ENCODE measurements around the gene SNRPD3.
"Not testable (repeated sequence)": the region's sequence is repeated elsewhere in the genome, so short reads cannot be mapped to it uniquely, and the experiment has no call there.

SNRPD3 gene

GRCh38 chr22:24535348-24535747 lies 20.5 kb upstream of the SNRPD3 start:
- DNase-seq: no peak

DNA sequence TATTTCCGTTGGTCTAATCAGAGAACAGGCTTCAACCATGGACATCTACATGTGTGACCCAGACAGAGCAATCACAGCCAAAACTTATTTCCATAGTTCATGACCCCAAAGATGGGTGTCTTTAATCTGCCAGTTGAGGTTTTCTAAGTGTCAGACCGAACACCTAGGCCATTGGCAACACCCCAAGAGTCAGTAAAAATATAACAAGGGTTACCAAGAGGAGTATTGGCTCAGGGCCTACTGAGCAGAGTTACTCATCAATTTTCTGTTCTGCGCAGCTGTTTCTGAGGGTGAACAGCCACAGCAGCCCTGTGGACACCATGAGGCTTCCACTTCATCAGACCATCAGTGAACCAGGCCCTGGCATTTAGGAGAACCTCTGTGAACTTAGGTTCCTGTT lies 19.7 kb upstream of the SNRPD3 start:
- DNase-seq: no peak

DNA sequence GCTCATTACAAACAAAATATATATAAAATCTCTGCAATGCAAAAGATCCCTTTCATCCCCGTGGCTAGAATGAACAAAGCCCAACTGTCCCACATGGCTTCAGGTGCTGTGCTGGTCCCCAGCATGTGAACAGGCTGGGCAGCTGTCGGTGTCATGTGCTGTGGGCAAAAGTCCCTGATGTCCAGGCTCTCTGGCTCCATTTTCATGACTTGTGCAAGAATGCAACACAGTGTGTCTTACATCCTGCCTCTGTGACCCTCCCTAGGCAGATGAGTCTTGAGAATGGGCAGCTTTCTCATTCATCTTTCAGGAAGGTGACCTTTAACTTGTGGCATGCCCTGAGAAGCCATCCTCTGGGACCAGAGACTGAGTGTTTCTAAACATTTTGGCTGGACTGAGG lies 15.3 kb upstream of the SNRPD3 start:
- DNase-seq: no peak

DNA sequence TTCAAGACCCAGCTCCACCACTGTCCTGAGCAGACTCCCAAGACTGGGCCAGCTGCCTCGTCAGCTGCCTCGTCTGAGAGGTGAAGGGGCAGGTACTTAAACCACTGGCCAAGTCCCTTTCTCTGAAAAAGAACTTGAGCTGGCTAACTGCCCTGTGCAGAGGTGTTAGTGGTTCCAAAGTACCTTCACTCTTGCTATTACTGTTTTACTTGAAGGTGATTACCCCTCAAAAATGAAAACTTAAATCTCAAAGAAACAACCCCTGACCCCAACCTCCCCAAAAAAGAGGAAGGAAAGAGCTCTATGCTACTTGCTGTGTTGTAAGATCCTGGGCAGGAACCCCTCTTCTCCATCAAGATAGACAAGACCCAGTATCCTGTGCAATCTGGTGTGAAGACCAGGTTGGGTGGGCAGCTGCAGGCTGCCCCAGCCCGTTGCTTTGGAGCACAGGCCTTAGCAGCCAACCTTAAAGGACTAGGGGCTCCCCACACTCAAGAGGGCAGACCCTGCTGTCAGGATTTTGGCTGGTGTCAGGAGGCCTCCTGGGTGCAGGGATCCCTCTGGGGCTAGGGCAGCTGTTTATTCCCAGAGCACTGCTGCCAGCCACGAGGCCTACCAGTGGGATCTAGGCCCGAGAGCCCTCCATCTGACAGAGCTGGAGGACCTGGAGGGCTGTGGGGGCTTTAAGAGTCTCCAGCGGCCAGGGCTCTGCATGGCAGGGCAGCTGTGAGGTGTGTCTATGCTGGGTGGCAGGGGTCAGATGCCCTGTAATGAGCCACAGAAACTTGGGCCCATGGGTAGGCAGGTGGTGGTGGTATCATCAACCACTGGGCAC lies 13.9 kb upstream of the SNRPD3 start:
- DNase-seq: no peak

DNA sequence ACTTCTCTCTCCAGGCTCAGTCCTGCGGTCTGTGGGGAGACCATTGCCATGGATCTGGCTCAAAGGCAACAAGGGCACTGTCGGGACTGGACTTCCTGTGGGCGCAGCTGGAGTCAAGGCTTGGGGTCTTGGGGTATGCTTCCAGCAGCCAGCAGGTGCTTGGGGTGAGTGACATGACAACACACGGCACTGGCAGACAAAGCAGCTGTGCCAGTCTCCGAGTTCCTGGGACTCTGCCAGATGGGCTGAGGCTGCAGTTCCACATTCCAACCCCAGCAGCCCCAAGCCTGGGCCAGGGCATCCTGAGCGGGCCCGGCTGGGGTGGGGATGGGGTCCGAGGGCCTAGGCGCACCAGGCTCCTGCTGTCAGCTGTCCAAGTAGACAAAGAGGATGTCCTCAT lies 13.2 kb upstream of the SNRPD3 start:
- no peak for DNase-seq

DNA sequence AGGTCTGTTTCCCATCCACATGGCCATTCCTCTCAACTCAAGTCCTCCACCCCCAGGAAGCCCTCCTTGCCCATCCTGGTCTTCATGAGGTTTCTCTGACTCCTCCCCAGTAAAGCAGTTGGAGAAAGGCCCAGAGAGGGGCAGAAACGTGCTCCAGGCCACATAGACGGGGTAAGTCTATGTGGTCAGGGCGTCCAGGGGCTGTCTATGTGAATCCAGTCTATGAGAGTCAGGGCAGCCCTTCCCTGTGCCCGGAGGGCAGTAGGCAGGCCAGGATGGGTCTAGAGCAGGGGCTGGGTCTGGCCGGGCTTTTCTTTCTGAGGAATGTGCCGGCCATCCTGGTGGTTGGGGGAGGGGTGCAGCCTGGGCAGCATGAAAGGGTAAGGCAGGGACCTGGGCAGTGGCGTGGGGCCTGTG lies 12.6 kb upstream of the SNRPD3 start:
- no peak for DNase-seq

GRCh38 chr22:24543679-24544243 lies 12.0 kb upstream of the SNRPD3 start:
- DNase-seq: no peak

DNA sequence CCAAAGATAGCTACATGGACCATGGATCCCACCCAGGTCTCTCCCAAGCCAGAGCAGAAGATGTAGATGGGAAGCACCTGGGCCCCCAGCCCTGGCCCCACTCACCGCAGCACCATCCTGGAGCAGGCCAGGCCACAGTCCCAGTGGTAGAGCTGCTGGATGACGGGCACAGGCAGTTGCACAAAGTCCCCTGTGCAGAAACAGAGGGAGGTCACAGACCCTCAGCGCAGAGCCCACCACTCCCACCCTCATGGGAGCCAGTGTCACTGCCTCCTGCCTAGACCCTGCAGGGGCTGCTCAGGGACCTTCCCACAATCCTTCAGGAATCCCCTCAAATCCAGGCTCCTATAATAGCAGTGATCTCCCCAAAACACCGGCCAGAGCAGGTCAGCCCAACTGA lies 7.0 kb upstream of the SNRPD3 start:
- DNase-seq: no peak

DNA sequence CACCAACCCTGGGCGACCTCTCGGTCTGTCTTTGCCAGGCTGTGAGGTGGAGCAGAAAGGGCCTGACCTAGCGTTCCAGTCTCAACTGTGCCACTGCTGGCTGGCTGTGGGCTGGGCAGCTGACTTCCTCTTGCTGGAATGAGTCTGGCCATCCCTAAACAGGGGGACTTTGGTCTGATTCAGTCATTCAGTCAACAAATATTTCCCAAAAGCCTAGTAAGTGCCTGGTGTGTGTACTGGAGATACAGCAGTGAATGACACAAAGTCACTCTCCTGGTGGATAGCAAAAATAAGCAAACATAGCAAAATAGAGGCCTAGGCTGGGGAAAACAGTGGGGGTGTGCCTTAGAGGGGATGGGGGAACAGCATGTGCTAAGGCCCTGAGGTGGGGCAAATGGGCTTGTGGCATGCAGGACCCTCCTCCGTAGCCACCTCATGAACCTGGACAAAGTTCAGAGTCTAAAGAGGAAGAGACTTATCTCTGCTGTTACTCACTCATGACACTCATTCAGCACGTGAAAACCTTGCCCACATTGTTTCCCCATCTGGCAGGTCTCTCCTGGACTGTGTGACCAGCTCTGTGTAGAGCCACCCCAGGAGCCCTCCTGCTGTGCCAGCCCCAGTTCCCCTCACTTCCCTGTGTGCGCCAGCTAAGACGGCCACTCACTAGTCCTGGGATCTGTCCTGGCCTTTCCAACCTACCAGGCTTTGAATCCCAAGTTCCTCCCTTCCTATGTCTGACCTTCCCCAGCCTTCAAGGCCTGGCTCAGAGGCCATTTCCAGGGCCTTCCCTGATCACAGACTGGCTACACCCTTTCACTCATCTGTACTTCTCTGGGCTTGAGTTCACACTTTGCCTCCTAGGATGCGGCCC lies 5.5 kb upstream of the SNRPD3 start:
- DNase-seq: no peak

DNA sequence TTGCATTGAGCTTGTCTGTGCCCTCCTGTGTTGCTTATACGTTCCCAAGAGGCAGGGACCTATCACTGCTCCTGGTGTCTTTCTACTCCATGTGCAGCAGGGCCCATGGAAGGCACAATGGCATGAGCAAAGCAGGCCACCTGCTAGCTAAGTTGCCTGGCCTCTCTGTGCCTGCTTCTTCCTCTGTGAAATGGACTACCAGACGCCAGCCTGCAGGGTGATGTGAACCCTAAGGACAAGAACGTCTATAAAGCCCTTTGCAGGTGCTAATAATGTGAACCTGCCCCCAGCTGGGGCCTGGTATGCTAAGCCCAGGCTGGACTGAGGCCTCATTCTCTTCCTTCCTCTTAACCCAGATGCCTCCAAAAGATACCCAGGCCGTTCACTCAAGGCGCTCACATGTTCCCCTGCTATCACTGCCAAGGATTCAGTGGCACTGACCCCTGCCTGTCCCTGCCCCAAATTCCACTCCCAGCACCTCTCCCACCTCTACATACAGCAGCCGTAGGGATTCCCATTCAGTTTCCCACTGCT lies 4.8 kb upstream of the SNRPD3 start:
- DNase-seq: no peak

GRCh38 chr22:24552503-24553286 lies 3.1 kb upstream of the SNRPD3 start:
- not testable (repeated sequence) for DNase-seq

DNA sequence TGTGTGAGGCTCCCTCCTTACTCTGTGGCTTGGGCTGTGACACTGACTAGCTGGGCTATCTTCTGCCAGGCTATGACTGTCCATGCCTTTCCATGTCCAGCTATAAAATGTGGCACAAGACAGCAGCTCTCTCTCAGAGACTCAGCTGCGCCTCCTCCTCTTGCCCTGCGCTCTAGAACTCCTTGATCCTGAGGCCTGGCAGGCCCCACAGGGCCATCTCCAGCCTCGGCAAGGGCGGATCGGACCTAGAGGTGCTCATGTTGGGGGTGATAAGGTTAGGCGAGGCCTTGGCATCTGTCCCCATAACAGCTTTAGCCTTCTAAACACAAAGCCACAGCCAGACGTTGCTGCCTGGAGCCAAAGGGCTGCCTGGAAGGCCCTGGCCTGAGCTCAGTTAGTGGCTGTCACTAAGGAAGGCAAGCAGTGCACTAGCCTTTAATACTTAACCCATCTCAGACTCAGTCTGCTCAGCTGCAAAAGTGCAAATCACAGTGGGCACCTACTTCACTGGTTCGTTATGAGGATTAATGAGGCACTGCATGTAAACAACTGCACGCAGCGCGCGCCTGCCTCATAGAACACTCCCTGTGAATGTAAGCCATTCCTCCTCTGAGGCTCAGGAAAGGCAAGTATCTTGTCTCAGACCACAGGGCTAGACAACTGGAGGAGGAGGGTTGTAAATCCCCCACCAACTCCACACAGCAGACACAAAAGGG lies 2.0 kb upstream of the SNRPD3 start:
- no peak for DNase-seq

DNA sequence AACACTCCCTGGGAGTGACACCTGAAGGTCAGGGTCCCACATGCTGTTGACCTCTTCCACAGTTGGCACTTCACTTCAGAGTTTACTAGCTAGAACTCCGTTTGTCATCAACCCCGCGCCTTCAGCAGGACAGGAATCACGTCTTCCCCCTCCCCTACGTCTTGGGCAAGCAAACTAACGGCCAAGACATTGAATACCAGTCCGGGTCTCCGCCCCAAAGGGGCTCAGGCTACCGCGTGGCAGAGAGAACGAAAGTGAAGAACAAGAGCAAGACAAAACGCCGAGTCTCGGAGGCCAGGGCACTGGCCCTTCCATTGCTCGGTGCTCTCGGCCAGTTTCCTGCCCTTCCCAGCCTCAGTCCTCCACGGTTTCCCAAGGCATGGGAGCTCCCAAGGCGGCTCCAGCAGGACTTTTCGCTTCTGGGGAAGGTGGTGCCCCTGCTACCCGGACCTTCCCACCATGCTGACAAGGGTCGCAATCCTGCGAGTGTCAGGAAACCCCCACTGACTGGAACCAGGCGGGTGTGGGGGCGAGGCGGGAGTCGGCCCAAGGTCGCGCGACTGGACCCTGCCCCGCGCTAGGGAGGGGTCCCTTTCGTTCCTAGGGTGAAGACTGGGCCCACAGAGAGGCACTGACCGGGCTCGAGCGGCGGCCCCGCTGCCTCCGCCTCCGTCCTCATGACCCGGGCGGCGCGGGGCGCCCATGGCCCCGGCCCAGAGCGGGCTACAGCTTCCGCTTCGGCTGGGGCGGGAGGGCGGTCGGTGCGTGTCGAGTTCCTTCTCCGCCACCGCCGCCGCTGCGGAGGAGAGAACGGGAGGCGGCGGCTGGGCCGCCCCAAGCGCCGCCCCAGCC lies 1.3 kb upstream of the SNRPD3 start, which contains the start of gene GUCD1:
Gene GUCD1, minus strand, starts transcription at position 826 of the 852 bp plus-strand sequence. Its CDS starts 147 bp downstream, at position 679.
- DNase-seq: peak in 2 of 5 donors; percentile 13 to 25

DNA sequence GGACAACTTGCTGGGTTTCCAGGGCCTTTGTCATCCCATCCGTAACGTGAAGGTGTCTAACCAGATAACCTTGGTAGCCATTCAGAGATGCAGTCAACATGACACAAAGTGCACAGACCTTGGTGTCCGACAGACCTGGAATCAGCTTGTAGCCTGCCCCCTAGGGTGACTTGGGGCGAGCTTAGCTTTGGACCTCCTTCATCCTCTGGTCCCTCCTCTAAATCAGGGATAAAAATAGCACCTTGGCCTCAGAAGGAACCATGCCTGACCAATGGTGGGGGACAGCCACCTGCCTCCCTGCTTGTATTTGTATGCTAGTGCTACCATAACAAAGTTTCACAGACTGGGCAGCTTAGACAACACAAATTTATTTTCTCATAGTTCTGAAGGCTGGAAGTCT lies 3.7 kb downstream of the SNRPD3 start:
- DNase-seq: no peak

DNA sequence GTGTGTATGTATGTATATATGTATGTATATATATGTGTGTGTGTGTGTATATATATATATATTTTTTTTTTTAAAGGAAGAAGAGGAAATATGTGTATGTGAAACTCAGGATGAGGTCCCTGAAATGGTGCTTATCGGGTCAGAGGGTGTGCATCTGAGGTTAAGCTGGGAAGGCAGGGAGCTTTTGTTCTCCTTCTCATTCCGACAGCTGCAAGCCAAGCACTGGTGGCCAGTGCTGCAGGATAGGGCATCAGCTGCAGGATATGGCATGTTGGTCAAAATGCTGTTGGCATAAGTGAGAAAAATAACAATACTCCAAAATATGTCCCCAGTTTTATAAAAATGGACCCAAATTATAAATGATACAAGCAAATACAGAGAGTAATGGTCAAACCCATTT lies 7.4 kb downstream of the SNRPD3 start:
- DNase-seq: no peak

GRCh38 chr22:24564376-24565058 lies 8.7 kb downstream of the SNRPD3 start:
- DNase-seq: no peak

DNA sequence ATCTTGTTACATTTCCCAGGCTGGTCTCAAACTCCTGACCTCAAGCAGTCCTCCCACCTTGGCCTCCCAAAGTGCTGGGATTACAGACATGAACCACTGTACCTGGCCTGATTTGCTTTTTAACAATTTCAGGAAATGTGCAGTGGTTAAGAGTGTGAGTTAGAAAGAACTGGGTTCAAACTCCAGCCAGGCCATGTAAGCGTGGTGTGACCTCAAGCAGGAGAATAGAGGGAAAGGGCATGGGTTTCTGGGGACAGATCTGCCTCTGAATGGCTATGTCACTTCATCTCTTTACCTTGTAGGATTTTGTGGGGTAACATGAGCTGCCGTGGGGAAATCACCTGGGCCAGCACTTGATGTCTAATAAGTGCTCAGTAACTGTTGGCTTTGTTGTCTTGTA lies 9.3 kb downstream of the SNRPD3 start:
- no peak for DNase-seq

DNA sequence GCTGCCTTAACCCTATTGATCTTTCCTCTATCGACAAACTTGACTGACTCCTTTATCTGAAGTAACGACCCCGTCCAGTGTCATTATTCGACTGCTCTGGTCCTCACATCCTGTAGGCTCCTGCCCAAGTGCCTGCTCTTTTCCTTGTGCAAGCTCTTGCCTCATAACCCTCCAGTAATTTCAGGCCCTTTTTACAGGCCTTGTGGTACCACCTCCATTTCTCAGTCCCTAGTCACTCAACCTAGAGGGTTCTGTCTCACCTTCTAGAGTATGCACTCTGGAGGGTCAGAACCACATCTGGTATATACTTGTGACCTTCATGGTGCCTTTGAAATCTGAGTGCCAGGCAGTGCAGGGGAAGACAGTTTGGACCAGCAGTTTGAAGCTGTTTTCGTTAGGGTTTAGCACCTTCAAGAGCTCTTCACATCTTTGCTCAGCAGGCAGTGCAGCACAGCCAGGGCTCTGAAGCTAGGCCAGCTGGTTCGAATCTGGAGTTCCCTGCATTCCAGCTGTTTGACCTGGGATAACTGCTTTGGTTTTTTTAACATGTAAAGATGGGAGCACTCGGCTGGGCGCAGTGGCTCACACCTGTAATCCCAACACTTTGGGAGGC lies 11.2 kb downstream of the SNRPD3 start:
- no peak for DNase-seq

- DNase-seq: no peak
Observed at GRCh38 chr22:24567668-24568067, 11.9 kb downstream of the SNRPD3 start.

DNA sequence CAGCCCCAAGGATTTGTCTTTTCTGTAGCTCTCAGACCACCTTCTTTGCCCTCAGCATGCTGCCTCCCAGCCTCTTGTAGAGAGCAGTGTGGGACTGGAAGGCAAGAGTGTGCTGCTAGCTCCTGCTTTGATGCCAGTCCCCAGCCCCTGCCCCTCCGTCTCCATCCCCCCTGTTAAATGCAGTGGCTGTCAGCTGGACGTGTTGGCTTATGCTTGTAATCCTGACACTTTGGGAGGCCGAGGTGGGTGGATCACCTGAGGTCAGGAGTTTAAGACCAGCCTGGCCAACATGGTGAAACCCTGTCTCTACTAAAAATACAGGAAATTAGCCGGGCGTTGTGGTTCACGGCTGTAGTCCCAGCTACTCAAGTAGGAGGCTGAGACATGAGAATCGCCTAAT lies 15.5 kb downstream of the SNRPD3 start:
- DNase-seq: no peak
